ENCODE results near the gene SH3PXD2A. TPM values are rescaled to one million over a fixed set of nuclear protein-coding genes. Genes with fewer than 3 reads are reported as not detected.

SH3PXD2A gene
- total and polyA plus RNA-seq, 5 experiments from 2014 or later: 0.09 to 22.4 (median 0.50) TPM

- POLR2A ChIA-PET: no interaction called here
- Mint-ChIP-seq H3K27me3 (peaks cover 0 to 5% (median under 1%) of the 10 kb centered on the region in 5 donors), H3K4me1 (peaks cover 1 to 12% (median 7%) of the 10 kb centered on the region in 4 donors), H3K4me3 (no peak overlapping the region), H3K9me3 (no peaks in the 10 kb centered on the region), H3K27ac (no peak overlapping the region), H3K36me3 (no peaks in the 10 kb centered on the region)
- ATAC-seq (no peak), DNase-seq (no peak)
Observed at GRCh38 chr10:103578782-103579382, 276.5 kb downstream of the SH3PXD2A start.

GRCh38 chr10:103576862-103577261 is 278.5 kb downstream of the SH3PXD2A start:
- no peak for ATAC-seq
- POLR2A ChIA-PET: no interaction called here
- H3K27ac Mint-ChIP-seq: peak overlapping the region in 1 of 10 donors; percentile 58
- H3K4me1 Mint-ChIP-seq: no peaks in the 10 kb centered on the region
- H3K27me3 Mint-ChIP-seq: peaks cover 0 to 5% (median 2%) of the 10 kb centered on the region in 5 donors
- no peaks in the 10 kb centered on the region for H3K9me3 Mint-ChIP-seq
- H3K4me3 Mint-ChIP-seq: no peak overlapping the region
- no peaks in the 10 kb centered on the region for H3K36me3 Mint-ChIP-seq
- no peak for DNase-seq

DNA sequence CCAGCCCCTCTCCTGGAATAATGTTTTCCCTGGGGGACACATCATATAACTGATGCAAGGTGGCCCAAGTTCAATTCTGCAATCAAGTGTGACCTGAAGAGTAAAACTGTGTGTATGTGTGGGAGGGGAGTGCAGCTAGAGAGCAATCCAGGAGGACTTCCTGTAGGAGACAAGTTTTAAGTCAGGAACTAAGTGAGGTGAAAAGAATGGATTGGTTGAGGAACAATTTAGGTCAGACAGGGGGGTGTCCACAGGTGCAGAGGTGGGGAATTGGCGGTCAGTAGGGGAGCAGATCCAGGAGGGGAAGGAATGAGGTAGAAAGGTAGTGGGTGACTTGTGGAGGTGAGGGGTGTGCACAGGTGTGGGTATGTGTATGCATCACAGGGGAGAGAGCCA is 279.3 kb downstream of the SH3PXD2A start:
- H3K36me3 Mint-ChIP-seq: no peaks in the 10 kb centered on the region
- POLR2A ChIA-PET: interaction anchor here (0.8 kb wide), 1 partner anchor 8 kb away, joined by 4 read pairs; no protein-coding TSS in a partner anchor
- H3K9me3 Mint-ChIP-seq: no peaks in the 10 kb centered on the region
- ATAC-seq: no peak
- DNase-seq: no peak
- no peak overlapping the region for H3K4me3 Mint-ChIP-seq
- peak overlapping the region in 2 of 10 donors; percentile 3 to 36 for H3K27ac Mint-ChIP-seq
- no peaks in the 10 kb centered on the region for H3K4me1 Mint-ChIP-seq
- peaks cover 0 to 5% (median 2%) of the 10 kb centered on the region in 5 donors for H3K27me3 Mint-ChIP-seq

GRCh38 chr10:103575416-103576075 is 279.8 kb downstream of the SH3PXD2A start:
- ATAC-seq (no peak), DNase-seq (no peak)
- no peaks in the 10 kb centered on the region for H3K4me1 Mint-ChIP-seq
- no peaks in the 10 kb centered on the region for H3K9me3 Mint-ChIP-seq
- peaks cover 0 to 5% (median 0%) of the 10 kb centered on the region in 5 donors for H3K27me3 Mint-ChIP-seq
- POLR2A ChIA-PET: interaction anchor here (0.8 kb wide), 1 partner anchor 9 kb away, joined by 4 read pairs; no protein-coding TSS in a partner anchor
- H3K36me3 Mint-ChIP-seq: no peaks in the 10 kb centered on the region
- H3K27ac Mint-ChIP-seq: peak overlapping the region in 1 of 10 donors; percentile 36
- H3K4me3 Mint-ChIP-seq: no peak overlapping the region

DNA sequence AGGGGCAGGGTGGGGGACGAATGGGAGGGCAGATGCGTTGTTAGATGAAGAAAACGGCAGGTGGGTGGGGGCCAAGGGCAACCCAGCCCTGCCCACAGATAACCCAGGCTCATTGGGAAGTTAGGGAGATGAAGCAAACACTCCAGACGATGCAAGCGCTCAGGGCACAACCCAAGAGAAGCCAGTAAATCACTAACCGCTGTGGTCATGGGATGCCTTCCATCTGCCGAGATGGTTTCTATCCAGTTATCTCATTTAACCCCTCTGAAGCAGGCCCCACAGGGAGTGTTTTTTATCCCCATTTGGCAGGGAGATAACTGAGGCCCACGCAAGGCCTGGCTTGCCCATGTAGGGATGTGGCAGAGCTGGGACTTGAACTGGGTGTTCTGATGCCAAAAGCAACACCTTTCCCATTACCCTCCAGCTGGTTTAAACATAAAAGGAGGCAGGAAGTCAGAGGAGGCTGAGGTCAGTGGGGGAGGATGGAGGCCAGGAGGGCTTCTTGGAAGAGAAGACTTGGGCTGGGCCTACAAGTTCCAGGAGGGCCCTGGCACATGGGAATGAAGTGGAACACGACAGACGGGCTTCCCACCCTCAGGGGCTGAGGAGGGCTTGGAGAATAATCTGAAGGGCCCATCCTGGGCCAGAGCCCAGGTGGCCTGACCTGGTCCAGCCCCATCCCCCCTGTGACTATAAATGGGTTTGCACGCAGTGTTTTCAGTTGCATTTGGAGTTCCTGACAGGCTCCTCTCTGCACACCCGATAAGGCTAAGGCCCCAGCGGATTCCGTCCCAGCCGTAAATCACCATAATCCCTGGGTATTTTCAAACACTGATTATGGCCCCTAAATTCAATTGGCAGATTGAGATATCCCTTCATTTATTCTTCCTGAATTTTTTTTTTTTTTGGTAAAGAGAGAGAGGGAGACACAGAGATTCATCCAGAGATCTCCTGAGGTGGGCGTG is 281.0 kb downstream of the SH3PXD2A start:
- peaks cover 0 to 5% (median 0%) of the 10 kb centered on the region in 5 donors for H3K27me3 Mint-ChIP-seq
- POLR2A ChIA-PET: interaction anchor here (0.9 kb wide), 1 partner anchor 10 kb away, joined by 3 read pairs; no protein-coding TSS in a partner anchor

GRCh38 chr10:103573205-103573487 is 282.2 kb downstream of the SH3PXD2A start:
- Mint-ChIP-seq H3K9me3 (no peaks in the 10 kb centered on the region), H3K4me1 (no peaks in the 10 kb centered on the region), H3K27ac (no peak overlapping the region), H3K27me3 (peaks cover 0 to 5% (median 0%) of the 10 kb centered on the region in 5 donors), H3K4me3 (no peak overlapping the region), H3K36me3 (no peaks in the 10 kb centered on the region)
- POLR2A ChIA-PET: interaction anchor here (0.6 kb wide), 1 partner anchor 33 kb away, joined by 4 read pairs; no protein-coding TSS in a partner anchor
- no peak for ATAC-seq
- DNase-seq: no peak

More for the DNA sequence above, 281.0 kb downstream of the SH3PXD2A start:
- DNase-seq (no peak), ATAC-seq (no peak)
- Mint-ChIP-seq H3K4me3 (no peak overlapping the region), H3K36me3 (no peaks in the 10 kb centered on the region), H3K27ac (no peak overlapping the region), H3K9me3 (no peaks in the 10 kb centered on the region), H3K4me1 (no peaks in the 10 kb centered on the region)

DNA sequence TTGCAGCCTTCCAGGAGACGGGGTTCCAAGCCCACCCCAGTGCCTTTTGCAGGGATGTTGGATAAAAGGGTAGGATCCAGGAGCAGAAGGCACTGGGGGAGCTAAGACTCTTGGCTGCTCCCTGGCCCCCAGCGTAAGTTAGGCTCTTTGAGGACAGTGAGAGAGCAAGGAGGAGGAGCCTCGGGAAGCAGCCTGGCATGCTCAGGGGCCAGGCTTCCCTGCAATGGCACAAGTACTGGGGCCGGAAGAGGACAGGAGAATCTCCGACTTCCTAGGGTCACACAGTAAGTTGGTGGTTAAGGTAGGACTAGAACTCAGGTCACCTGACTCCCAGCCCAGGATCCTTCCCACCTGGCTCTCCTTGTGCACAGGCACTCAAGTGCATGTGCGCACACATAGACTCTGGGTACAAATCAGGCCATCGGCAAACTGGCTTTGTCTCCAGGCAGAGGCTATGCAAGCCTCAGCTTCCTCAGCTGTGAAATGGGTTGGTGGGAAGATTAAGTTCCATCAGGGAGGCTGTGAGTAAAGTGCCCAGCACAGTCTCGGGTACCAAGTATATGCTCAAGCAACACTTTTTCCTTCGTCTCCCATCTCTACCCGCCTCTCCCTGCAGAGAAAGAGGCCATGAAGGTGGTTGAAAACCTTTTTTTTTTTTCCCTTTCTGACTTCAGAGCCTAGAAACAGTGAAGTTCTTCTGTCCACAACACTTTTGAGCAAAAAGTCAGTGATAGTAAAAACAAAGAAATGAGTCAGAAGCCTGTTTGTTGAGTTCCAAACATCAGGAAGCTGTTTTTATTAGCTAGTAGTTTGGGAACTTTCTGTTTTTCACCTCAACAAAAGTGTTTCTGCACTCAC is 282.8 kb downstream of the SH3PXD2A start:
- Mint-ChIP-seq H3K27ac (no peak overlapping the region), H3K4me1 (no peaks in the 10 kb centered on the region), H3K9me3 (no peaks in the 10 kb centered on the region), H3K27me3 (peaks cover 0 to 5% (median 0%) of the 10 kb centered on the region in 5 donors), H3K4me3 (no peak overlapping the region), H3K36me3 (no peaks in the 10 kb centered on the region)
- POLR2A ChIA-PET: interaction anchor here (0.6 kb wide), 1 partner anchor 34 kb away, joined by 4 read pairs; no protein-coding TSS in a partner anchor
- DNase-seq: no peak
- no peak for ATAC-seq

GRCh38 chr10:103571656-103571975 is 283.8 kb downstream of the SH3PXD2A start:
- POLR2A ChIA-PET: no interaction called here
- H3K36me3 Mint-ChIP-seq: no peaks in the 10 kb centered on the region
- no peaks in the 10 kb centered on the region for H3K4me1 Mint-ChIP-seq
- ATAC-seq: no peak
- H3K9me3 Mint-ChIP-seq: no peaks in the 10 kb centered on the region
- H3K27ac Mint-ChIP-seq: no peak overlapping the region
- H3K27me3 Mint-ChIP-seq: peaks cover 0 to 5% (median 0%) of the 10 kb centered on the region in 5 donors
- H3K4me3 Mint-ChIP-seq: no peak overlapping the region
- DNase-seq: no peak

- Mint-ChIP-seq H3K4me1 (no peaks in the 10 kb centered on the region), H3K4me3 (no peak overlapping the region), H3K27ac (no peak overlapping the region), H3K9me3 (no peaks in the 10 kb centered on the region), H3K36me3 (no peaks in the 10 kb centered on the region), H3K27me3 (peaks cover 0 to 5% (median 0%) of the 10 kb centered on the region in 5 donors)
- POLR2A ChIA-PET: no interaction called here
- DNase-seq: no peak
- no peak for ATAC-seq
Observed at GRCh38 chr10:103570844-103571655, 284.3 kb downstream of the SH3PXD2A start.

DNA sequence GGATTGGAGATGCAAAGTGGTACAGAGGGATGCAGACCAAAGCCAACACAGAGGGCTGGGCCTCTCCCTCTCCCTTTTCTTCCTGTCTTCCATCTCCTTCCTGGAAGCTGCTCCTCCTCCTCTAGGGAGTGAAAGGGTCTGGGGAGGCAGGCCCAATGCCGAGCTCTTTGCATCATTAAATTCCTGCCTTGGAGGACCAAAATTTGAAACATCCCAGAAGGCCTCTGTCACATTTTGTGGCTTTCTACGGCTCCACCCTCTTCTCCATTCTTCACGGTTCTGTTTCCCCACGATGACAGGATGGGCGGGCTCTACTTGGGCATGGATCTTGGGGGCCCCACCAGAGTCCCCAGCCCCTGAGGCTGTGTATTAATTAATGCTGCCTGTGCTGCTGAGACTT is 285.5 kb downstream of the SH3PXD2A start:
- Mint-ChIP-seq H3K4me3 (no peak overlapping the region), H3K4me1 (no peaks in the 10 kb centered on the region), H3K27me3 (peaks cover 0 to 5% (median 0%) of the 10 kb centered on the region in 5 donors), H3K9me3 (no peaks in the 10 kb centered on the region), H3K27ac (no peak overlapping the region), H3K36me3 (no peaks in the 10 kb centered on the region)
- no peak for ATAC-seq
- DNase-seq: no peak
- POLR2A ChIA-PET: no interaction called here

DNA sequence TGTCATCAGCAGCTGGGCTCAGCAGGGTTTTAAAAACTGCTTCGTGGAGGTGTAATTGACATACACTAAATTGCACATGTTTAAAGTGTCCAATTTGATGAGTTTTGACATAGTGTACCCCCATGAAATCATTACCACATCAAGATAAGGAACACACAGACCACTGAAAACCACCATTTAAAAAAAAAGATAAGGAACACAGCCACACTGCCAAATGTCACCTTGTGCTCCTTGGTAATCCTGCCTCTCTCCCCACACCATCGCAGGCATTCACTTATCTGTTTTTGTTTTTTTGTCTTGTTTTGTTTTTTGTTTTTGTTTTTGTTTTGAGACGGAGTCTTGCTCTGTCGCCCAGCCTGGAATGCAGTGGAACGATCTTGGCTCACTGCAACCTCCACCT is 286.9 kb downstream of the SH3PXD2A start:
- no peak overlapping the region for H3K4me3 Mint-ChIP-seq
- peaks cover 0 to 3% (median 0%) of the 10 kb centered on the region in 5 donors for H3K27me3 Mint-ChIP-seq
- no peak overlapping the region for H3K27ac Mint-ChIP-seq
- DNase-seq: no peak
- POLR2A ChIA-PET: no interaction called here
- no peaks in the 10 kb centered on the region for H3K9me3 Mint-ChIP-seq
- ATAC-seq: no peak
- no peaks in the 10 kb centered on the region for H3K36me3 Mint-ChIP-seq
- H3K4me1 Mint-ChIP-seq: no peaks in the 10 kb centered on the region

Data from naive thymus-derived CD8-positive, alpha-beta T cell (primary cell).